NCI-H2171 treated with DMSO at 0.1 percent for 48 hours (cell line): Measurements from ENCODE around the gene ACAT2.
"Not testable (repeated sequence)": the region's sequence is repeated elsewhere in the genome, so short reads cannot be mapped to it uniquely, and the experiment has no call there.

Experiments
- DNase-seq: peaks from one replicate; lab custom pipeline; 2025; lab: John Stamatoyannopoulos, UW

The ACAT2 gene

DNA sequence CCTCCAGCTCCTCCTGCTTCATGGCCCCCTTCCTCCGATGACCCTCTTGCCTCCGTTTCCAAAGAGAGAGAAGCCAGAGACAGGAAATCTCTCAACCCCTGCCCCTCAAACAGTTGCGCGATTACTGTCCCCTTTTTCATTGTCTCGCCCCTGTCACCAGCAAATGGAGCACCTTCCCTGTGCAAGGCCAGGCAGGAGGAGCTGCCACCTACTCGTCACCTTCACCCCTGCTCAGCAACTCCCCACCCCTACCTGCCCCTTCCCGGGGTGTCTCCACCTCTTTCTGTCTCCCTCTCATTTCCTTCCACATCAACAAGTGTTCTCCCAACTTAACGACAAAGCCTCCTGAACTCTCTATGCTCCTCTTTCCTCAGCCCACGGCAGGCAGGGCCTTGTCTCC, 51.9 kb downstream of the ACAT2 start:
- DNase-seq, result no peak

DNA sequence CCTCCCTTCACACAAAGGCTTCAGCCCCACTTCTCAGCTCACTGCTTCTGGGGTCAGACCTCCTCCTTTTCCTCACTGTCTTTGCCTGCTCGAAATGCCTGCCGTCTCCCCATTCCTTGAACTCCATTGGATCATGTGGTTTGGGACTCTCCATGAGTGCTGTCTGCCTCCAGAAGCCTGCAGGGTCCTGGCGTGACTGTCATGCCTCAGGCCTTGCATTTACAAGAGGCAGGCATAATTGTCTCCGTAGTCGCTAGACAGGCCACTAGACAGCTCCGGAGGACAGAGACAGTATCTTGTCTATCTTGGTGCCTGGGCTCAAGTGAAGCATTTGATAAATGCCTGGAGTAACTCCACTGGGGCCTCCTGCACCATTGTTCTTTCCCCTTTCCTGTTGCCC, 53.6 kb downstream of the ACAT2 start:
- DNase-seq, result no peak

DNA sequence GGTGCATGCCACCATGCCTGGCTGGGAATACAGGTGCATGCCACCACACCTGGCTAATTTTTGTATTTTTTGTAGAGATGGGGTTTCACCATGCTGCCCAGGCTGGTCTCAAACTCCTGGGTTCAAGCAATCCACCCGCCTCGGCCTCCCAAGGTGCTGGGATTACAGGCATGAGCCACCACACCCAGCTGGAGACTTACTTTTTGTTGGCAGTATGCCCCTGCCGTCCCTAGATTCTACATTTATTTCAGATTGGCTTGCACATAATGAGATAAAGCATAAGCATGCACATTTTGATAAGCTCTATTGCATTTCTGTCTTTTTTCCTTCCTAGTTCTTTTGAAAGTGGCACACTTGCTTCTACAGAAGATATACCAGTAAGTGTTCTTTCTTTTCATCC, 54.9 kb downstream of the ACAT2 start:
- not testable (repeated sequence) for DNase-seq

DNA sequence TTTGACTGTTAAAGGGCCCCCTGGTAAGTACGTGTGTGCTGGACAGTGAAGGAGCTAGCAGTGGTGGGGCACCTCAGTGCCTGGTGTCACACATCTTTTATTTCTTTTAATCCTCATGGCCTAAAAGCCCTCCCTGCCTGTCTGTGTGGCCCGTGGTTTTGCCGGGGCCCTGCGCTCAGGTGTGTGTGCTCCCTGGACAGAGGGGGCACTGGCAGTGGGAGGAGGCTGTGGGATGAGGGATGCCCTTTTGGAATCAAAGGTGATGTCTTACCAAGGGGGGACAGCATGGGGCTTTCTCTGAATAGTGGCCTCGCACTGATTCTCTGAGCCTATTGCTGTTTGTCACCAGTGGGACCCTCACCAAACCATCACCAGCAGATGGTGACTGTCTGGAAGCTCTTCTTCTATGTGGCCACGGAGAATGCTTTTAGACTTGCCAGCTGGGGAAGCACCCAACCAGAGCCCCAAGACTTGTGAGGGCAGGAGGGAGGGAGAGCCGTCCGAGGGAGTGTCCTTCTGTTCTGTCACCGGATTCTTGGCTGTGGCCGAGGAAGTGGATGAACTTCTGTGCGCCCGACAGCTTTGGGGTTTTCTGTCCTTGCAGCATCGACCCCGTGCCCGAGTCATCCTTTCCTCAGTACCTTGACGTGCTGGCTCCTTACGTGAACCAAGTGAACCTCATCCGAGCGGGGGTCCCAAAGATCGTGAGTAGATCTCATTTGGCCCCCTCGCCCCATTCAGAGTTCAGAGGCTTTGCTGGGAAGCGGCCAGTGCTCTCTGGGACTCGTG, 56.3 kb downstream of the ACAT2 start:
- DNase-seq, result no peak

DNA sequence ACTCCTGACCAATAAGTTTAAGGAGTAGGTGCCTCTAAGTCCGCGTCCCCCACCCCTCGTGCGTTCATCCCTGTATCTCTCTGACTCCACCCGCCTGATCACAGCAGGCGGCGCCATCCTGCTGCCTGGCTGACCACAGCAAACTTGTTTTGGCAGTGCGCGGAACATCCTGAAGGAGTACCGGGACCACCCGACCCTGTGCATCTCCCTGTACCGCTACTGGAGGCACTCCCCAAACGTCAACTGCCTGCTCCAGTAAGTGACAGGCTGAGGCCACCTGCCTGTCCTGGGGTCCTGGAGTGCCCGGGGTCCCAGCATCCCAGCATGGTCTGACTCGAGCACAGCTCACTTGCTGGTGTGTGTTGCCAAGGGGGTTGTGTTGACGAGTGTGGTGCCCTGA, 57.3 kb downstream of the ACAT2 start:
- DNase-seq, result no peak

DNA sequence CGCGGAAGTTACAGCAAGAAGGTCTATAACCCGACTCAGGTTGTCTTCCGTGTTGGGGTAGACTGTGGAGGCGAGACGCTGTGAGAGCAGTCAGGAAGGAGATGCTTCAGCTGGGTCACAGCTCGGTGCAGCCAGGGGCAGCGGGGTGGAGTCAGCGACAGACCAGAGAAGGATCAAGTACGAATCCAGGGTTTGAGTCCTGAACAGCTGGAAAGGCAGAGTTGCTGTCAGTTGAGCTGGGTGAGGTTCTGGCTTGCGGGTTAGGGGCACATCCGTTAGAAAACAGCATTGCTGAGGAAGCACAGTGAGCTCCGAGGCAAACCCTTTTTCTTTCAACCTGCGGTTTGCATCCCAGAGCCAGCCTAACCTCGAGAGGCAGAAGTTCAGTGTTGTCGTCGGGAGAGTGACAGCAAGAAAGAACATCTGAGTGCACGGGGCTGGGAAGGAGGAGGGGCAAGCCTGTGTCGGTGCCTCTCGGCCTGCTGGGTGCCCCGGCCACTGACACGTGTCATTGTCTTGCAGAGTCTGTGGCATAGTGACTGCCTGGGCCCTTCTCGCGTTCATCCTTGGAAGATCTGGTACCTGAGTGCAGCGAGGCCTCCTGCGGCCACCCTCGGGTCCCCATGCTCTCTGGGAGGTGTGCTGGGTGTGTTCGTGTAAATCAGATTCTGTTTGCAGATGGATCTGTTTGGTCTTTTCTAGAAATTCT, 58.2 kb downstream of the ACAT2 start:
- DNase-seq, result no peak

DNA sequence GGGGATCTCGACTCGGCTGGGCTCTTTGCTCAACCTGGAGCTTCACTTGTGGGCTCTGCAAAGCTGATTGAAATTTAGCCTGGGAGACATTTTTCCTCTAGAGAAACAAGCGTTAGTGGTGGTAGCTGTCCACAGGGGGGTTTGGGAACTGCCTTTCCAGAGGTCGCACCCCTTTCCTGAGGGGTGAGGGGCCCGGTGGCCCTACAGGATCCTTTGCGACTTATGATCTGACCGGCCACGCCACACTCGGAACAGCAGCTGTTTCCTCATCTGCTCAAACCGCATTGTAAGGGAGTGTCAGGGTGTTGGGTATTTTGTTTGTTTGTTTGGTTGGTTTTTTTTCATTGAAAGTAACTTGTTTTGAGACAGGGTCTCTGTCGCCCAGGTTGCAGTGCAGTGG, 59.3 kb downstream of the ACAT2 start:
- no peak for DNase-seq

DNA sequence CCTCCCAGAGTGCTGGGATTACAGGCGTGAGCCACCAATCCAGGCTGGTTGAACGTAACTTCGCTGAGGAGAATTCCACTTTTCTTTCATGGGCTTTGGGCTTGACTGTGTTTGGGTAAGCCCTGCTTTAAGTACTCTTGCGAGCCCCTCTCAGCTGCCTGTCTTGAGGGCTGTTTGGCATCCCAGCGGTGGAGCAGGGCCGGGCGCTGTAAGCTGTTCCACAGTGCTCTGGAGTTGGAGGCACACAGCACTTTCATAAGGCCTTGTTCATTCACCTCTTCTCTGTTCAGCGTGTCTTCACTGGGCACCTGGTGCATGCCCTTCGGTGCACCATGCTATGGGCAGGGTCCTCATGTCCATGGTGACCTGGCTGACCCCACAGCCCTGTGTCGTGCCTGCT, 59.9 kb downstream of the ACAT2 start:
- DNase-seq, result no peak

DNA sequence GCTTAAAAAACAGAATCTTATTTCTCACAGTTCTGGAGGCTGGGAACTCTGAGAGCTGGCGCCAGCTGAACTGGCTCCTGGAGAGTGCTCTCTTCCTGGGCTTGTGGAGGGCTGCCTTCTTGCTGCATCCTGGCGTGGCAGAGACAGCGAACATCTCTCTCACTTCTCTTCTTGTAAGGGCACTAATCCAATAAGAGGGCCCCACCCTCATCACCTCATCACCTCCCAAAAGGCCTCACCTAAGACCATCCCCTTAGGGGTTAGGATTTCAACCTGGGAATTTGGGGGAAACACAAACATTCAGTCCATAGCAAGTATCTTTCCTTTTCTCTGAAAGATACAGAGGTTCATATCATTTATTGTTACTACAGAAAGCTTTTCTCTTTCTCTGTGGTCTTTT, 62.1 kb downstream of the ACAT2 start:
- DNase-seq, result no peak

DNA sequence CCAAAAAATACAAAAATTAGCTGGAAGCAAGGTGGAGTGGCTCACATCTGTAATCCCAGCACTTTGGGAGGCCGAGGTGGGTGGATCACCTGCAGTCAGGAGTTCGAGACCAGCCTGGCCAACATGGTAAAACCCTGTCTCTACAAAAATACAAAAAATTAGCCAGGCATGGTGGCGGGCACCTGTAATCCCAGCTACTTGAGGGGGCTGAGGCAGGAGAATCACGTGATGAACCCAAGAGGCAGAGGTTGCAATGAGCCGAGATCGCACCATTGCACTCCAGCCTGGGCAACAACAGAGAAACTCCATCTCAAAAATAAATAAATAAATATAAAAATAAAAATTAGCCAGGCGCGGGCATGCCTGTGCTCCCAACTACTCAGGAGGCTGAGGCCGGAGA, 62.8 kb downstream of the ACAT2 start:
- DNase-seq, result not testable (repeated sequence)

DNA sequence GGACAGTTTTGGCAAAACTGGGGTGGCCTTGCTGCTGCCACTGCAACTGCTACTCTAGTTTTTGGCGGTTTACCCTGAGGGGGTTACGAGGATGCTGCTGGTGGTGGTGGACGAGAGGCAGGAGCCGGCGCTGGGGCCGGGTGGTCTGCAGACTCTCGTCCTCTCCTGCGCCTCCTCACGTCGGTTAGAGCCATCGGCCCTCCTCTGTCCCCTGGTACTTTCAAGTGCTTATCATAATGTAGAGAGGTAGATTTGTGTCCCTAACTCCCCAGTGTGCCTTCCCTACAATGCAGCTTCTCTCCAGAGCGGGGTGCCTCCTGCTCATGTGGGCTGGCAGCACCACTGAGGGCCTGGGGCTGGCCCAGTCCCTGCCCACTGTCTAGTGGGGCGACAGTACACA, 64.2 kb downstream of the ACAT2 start:
- DNase-seq, result no peak

DNA sequence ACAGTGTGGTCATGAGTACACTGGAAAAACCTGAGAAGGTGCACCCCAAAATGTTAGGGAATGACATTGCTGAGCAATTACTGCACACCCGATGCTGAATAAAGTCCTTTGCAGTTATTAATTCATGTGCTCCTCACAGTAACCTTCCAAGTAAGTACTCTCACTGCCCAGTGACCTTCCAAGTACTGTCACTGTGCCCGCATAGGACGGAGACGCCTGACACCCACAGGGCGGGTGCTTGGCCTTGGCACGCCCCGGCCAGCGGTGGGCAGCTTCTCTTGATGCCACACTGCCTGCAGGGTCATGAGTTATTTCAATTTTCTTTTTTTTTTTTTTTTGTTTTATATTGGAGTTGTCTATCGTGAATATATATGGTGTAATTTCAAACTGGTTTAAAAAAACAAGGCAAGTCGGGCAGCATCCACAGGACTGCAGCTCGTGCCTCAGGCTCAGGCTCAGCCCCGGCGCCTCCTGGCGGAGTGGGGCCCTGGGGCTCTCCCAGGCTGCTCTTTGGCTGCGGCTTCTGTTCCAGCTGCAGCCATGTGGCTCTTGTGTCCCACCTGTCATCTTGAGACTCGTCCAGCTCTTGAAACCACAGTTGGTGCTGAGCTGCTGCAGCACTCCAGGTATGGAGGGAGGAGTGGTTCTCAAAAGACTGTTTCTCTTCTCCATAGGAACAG, 65.3 kb downstream of the ACAT2 start:
- DNase-seq, result peak; percentile 84

DNA sequence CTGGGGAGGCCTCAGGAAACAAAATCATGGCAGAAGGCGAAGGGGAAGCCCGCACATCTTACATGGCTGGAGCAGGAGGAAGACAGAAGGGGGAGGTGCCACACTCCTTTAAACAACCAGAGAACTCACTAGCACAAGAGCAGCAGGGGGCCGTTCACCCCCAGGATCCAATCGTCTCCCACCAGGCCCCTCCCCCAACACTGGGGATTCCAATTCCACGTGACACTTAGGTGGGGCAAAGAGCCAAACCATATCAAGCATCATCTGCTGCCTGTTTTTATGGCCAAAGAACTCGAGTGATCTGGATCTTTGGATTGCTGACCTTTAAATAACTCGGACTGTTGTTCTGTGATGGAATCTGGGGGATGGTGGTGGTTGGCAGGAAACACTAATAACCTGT, 66.2 kb downstream of the ACAT2 start:
- peak; percentile 47 for DNase-seq
